Endometrial microvascular endothelial cells (primary cell): Measurements from ENCODE around the gene SPX. TPM values are rescaled to one million over a fixed set of nuclear protein-coding genes. Genes with fewer than 3 reads are reported as not detected.

Experiments
- in situ Hi-C: cut with HindIII; loops from 2 replicates; pipeline ENCODE4 v1.10.0; 2017; ENCODE audit warnings: low sequenced_read_pairs, low pct_unique_long_range_greater_than_20kb; ENCODE audit errors: inconsistent ontology term
- total RNA-seq: library from RNA; depleted of rRNA; stranded (reverse); fragments of >200 nt; gene quantifications from one replicate; pipeline ENCODE4 v1.2.3, GENCODE V29; 2015; ENCODE audit errors: inconsistent ontology term

SPX gene
- total RNA-seq, 1 donor from 2014 or later, result not detected

GRCh38 chr12:21568115-21568514 is 42.0 kb downstream of the SPX start:
- in situ Hi-C loops, result no loop called here

GRCh38 chr12:21571046-21571445 is 45.0 kb downstream of the SPX start:
- in situ Hi-C loops, result no loop called here

DNA sequence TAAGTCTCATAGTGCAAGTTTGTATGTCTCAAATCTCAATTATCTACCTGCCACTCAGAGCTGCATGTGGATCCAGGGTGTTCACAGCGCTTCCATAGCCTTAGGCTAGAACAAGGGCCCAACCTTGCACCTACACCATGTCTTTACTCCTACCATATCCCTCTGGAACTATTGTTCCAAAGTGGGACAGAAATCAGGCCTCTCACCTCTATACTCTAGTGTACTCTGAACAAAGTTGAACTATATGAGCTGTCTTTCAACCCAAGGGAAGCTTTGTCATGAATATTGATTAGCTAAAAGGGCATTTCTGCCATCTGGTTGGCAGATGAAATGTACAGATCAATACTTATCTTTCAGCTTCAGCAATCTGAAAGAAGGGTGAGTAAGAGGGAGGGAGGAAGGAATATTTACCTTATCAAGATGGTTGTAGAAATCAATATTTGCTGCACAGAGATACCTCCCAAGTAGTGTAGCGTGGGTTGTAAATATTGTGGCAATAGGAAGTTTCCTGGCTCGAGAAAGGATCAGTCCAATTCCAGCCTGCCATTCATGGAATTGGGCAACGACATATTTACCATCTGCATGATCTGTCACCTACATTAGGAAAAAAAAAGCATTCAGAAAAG is 47.8 kb downstream of the SPX start:
- in situ Hi-C loops, result no loop called here

- in situ Hi-C loops, result no loop called here
Measured at GRCh38 chr12:21576431-21576830, 50.3 kb downstream of the SPX start.

GRCh38 chr12:21577516-21577915 is 51.4 kb downstream of the SPX start:
- in situ Hi-C loops, result no loop called here

- in situ Hi-C loops, result no loop called here
Measured at GRCh38 chr12:21580748-21581516, 54.8 kb downstream of the SPX start.

Other genes starting within 250 kb of the SPX start
- gene SLCO1A2, start 191.4 kb upstream of the SPX start, total RNA-seq, result not detected
- not detected for gene IAPP, start 153.4 kb upstream of the SPX start, total RNA-seq
- gene PYROXD1, start 88.6 kb upstream of the SPX start, total RNA-seq, result 8.5 TPM
- 96.4 TPM for gene RECQL, start 24.7 kb upstream of the SPX start, total RNA-seq
- gene GOLT1B, start 24.5 kb upstream of the SPX start, total RNA-seq, result 41.6 TPM
- gene GYS2, start 78.6 kb downstream of the SPX start, total RNA-seq, result not detected
- gene LDHB, start 131.5 kb downstream of the SPX start, total RNA-seq, result 884 TPM
- gene KCNJ8, start 248.4 kb downstream of the SPX start, total RNA-seq, result not detected